NCI-H2196 treated with DMSO at 0.1 percent for 48 hours (cell line): ENCODE measurements around the gene ODAD4.
A peak's percentile ranks its signal among the peaks of the same experiment; 100 is the strongest.

Source experiments
- DNase-seq: peaks from one replicate; lab custom pipeline; 2025; ENCODE audit not compliant: unreplicated experiment; lab: John Stamatoyannopoulos, UW

The ODAD4 gene

GRCh38 chr17:41967141-41967920, 36.9 kb downstream of the ODAD4 start:
- no peak for DNase-seq

- no peak for DNase-seq
Observed at GRCh38 chr17:41967921-41968578, 37.6 kb downstream of the ODAD4 start.

- no peak for DNase-seq
Observed at GRCh38 chr17:41968676-41969075, 38.3 kb downstream of the ODAD4 start.

- DNase-seq, result no peak
Observed at GRCh38 chr17:41970901-41971331, 40.5 kb downstream of the ODAD4 start.

- no peak for DNase-seq
Observed at GRCh38 chr17:41971721-41972523, 41.5 kb downstream of the ODAD4 start.

GRCh38 chr17:41972571-41973407, 42.4 kb downstream of the ODAD4 start:
- peak; percentile 46 for DNase-seq

GRCh38 chr17:41973408-41973811, 43.0 kb downstream of the ODAD4 start:
- no peak for DNase-seq

- DNase-seq, result no peak
Observed at GRCh38 chr17:41974031-41974430, 43.6 kb downstream of the ODAD4 start.

- DNase-seq, result no peak
Observed at GRCh38 chr17:41974658-41975057, 44.2 kb downstream of the ODAD4 start.

- no peak for DNase-seq
Observed at GRCh38 chr17:41975099-41976083, 45.0 kb downstream of the ODAD4 start.

- DNase-seq, result no peak
Observed at GRCh38 chr17:41976142-41976768, 45.8 kb downstream of the ODAD4 start.

GRCh38 chr17:41977991-41978390, 47.6 kb downstream of the ODAD4 start:
- no peak for DNase-seq

GRCh38 chr17:41982026-41982760, 51.8 kb downstream of the ODAD4 start:
- no peak for DNase-seq

- DNase-seq, result no peak
Observed at GRCh38 chr17:41984454-41984853, 54.0 kb downstream of the ODAD4 start.

- DNase-seq, result no peak
Observed at GRCh38 chr17:41985919-41986318, 55.5 kb downstream of the ODAD4 start.

- no peak for DNase-seq
Observed at GRCh38 chr17:41986634-41987033, 56.2 kb downstream of the ODAD4 start.

GRCh38 chr17:41987642-41988041, 57.2 kb downstream of the ODAD4 start:
- no peak for DNase-seq

GRCh38 chr17:41988418-41988817, 58.0 kb downstream of the ODAD4 start:
- no peak for DNase-seq
